ENCODE measurements around the gene ENTPD6. TPM values are rescaled to one million over a fixed set of nuclear protein-coding genes. Genes with fewer than 3 reads are reported as not detected.

The ENTPD6 gene
- total RNA-seq, 1 experiment from 2014 or later: 122 TPM

DNA sequence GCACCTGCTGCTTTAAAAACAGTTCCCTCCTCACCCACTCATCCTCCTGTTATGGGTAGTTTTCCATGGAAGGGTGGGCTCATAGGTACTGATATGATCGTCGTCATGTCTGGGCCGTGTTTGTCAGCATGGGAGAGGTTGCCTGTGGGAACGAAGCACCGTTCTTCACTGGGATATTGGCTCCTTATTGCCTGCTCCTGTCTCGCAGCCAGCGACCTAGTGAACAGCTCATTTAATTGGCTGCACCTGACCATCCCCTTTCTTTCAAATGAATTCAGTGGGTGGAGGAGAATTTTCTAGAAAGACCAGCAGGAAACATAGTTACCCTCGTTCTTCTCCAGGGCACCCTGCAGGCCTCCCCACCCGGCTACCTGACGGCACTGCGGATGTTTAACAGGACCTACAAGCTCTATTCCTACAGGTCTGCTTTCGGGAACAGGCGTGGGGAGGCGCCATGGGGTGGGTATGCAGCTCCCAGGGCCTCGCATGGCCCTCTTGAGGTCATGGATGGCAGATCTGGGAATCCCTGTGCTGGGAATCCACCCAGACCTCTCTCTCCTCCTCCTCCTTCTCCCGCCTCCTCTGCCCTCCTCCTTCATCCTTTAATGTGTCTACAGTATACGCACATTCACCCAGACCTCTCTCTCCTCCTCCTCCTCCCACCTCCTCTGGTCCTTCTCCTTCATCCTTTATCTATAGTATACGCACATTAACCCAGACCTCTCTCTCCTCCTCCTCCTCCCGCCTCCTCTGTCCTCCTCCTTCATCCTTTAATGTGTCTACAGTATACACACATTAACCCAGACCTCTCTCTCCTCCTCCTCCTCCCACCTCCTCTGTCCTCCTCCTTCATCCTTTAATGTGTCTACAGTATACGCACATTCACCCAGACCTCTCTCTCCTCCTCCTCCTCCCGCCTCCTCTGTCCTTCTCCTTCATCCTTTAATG lies 21.9 kb downstream of the ENTPD6 start:
- Histone ChIP-seq H3F3A (ENCODE audit: low read length, unreplicated experiment) (no peaks in the 10 kb centered on the region), H3K4me2 (ENCODE audit: low read length) (no peak overlapping the region), H3K79me2 (ENCODE audit: low read length) (no peaks in the 10 kb centered on the region), H4K20me1 (ENCODE audit: low read length) (no peaks in the 10 kb centered on the region), H3K4me1 (ENCODE audit: insufficient read depth, low read length) (peaks cover 3% of the 10 kb centered on the region), H2AFZ (ENCODE audit: low read length) (no peak overlapping the region), H3K36me3 (ENCODE audit: low read depth, low read length) (peaks cover 56% of the 10 kb centered on the region), H3K4me3 (ENCODE audit: low read length) (no peak overlapping the region), H3K9me3 (ENCODE audit: low read length) (no peaks in the 10 kb centered on the region), H3K9ac (ENCODE audit: low read length) (no peak overlapping the region), H3K27me3 (ENCODE audit: low read length) (no peaks in the 10 kb centered on the region), H3K9me2 (replicated peaks; ENCODE audit: low read length) (no peaks in the 10 kb centered on the region), H3K27ac (ENCODE audit: low read length) (no peak overlapping the region)
- ChIA-PET POLR2A (ENCODE audit: unreplicated experiment) (no interaction called here), CTCF (no interaction called here)
- TF ChIP-seq EZH2 (IDR thresholded peaks at IDR 0.05; ENCODE audit: low read length, unreplicated experiment) (no peak), EZH2phosphoT487 (IDR thresholded peaks at IDR 0.05; ENCODE audit: borderline replicate concordance, low read length) (no peak)
- TF ChIP-seq, protein P1, sequence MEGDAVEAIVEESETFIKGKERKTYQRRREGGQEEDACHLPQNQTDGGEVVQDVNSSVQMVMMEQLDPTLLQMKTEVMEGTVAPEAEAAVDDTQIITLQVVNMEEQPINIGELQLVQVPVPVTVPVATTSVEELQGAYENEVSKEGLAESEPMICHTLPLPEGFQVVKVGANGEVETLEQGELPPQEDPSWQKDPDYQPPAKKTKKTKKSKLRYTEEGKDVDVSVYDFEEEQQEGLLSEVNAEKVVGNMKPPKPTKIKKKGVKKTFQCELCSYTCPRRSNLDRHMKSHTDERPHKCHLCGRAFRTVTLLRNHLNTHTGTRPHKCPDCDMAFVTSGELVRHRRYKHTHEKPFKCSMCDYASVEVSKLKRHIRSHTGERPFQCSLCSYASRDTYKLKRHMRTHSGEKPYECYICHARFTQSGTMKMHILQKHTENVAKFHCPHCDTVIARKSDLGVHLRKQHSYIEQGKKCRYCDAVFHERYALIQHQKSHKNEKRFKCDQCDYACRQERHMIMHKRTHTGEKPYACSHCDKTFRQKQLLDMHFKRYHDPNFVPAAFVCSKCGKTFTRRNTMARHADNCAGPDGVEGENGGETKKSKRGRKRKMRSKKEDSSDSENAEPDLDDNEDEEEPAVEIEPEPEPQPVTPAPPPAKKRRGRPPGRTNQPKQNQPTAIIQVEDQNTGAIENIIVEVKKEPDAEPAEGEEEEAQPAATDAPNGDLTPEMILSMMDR (conservative IDR thresholded peaks at IDR 0.05; ENCODE audit: low read depth, low read length): no peak
- ATAC-seq: no peak
- intact Hi-C loops (cut with micrococcal nuclease): no loop called here
- no peak for DNase-seq
- BruUV-seq (replicated peaks): no TSS peak

- ChIA-PET POLR2A (ENCODE audit: unreplicated experiment) (no interaction called here), CTCF (no interaction called here)
- Histone ChIP-seq H3K27me3 (ENCODE audit: low read length) (no peaks in the 10 kb centered on the region), H3K27ac (ENCODE audit: low read length) (no peak overlapping the region), H3F3A (ENCODE audit: low read length, unreplicated experiment) (no peaks in the 10 kb centered on the region), H3K9me2 (replicated peaks; ENCODE audit: low read length) (no peaks in the 10 kb centered on the region), H2AFZ (ENCODE audit: low read length) (no peak overlapping the region), H3K4me2 (ENCODE audit: low read length) (no peak overlapping the region), H3K36me3 (ENCODE audit: low read depth, low read length) (peaks cover 54% of the 10 kb centered on the region), H3K4me3 (ENCODE audit: low read length) (no peak overlapping the region), H3K4me1 (ENCODE audit: insufficient read depth, low read length) (peaks cover 9% of the 10 kb centered on the region), H4K20me1 (ENCODE audit: low read length) (no peaks in the 10 kb centered on the region), H3K79me2 (ENCODE audit: low read length) (no peaks in the 10 kb centered on the region), H3K9ac (ENCODE audit: low read length) (no peak overlapping the region), H3K9me3 (ENCODE audit: low read length) (no peaks in the 10 kb centered on the region)
- intact Hi-C loops (cut with micrococcal nuclease): no loop called here
- TF ChIP-seq, protein P1 (conservative IDR thresholded peaks at IDR 0.05; ENCODE audit: low read depth, low read length): no peak
- BruUV-seq (replicated peaks): no TSS peak
- DNase-seq (no peak), ATAC-seq (no peak)
These were observed 22.6 kb downstream of the ENTPD6 start for GRCh38 chr20:25218109-25218486.

GRCh38 chr20:25218492-25218891 lies 23.0 kb downstream of the ENTPD6 start:
- BruUV-seq (replicated peaks): no TSS peak
- no peaks in the 10 kb centered on the region for H3K9me2 ChIP-seq (replicated peaks; ENCODE audit: low read length)
- CTCF ChIA-PET: no interaction called here

More at GRCh38 chr20:25218492-25218891, 23.0 kb downstream of the ENTPD6 start:
- Histone ChIP-seq H3K4me1 (ENCODE audit: insufficient read depth, low read length) (peaks cover 12% of the 10 kb centered on the region), H3K79me2 (ENCODE audit: low read length) (no peaks in the 10 kb centered on the region), H3K9ac (ENCODE audit: low read length) (no peak overlapping the region), H3F3A (ENCODE audit: low read length, unreplicated experiment) (no peaks in the 10 kb centered on the region), H3K36me3 (ENCODE audit: low read depth, low read length) (peaks cover 50% of the 10 kb centered on the region), H3K27ac (ENCODE audit: low read length) (no peak overlapping the region), H4K20me1 (ENCODE audit: low read length) (no peaks in the 10 kb centered on the region), H3K27me3 (ENCODE audit: low read length) (no peaks in the 10 kb centered on the region), H3K9me3 (ENCODE audit: low read length) (no peaks in the 10 kb centered on the region), H3K4me3 (ENCODE audit: low read length) (no peak overlapping the region), H2AFZ (ENCODE audit: low read length) (no peak overlapping the region), H3K4me2 (ENCODE audit: low read length) (no peak overlapping the region)
- intact Hi-C loops (cut with micrococcal nuclease): no loop called here
- POLR2A ChIA-PET (ENCODE audit: unreplicated experiment): no interaction called here
- ATAC-seq (no peak), DNase-seq (no peak)
- no peak for TF ChIP-seq EZH2 (IDR thresholded peaks at IDR 0.05; ENCODE audit: low read length, unreplicated experiment)
- TF ChIP-seq, protein P1 (conservative IDR thresholded peaks at IDR 0.05; ENCODE audit: low read depth, low read length): no peak
- TF ChIP-seq EZH2phosphoT487 (IDR thresholded peaks at IDR 0.05; ENCODE audit: borderline replicate concordance, low read length): no peak
